Rectal smooth muscle tissue (tissue), 1 donor: ENCODE results near the gene DDX1.

Experiments used
- H3K27ac ChIP-seq: one replicate; pipeline ENCODE4 v1.7.0; 2013; ENCODE audit warnings: low read depth, low read length, inconsistent platforms
- H3K27me3 ChIP-seq: one replicate; pipeline ENCODE4 v1.7.0; 2013; ENCODE audit warnings: low read length; ENCODE audit not compliant: control insufficient read depth, insufficient read depth
- H3K36me3 ChIP-seq: one replicate; pipeline ENCODE4 v1.7.0; 2013; ENCODE audit warnings: low read length; ENCODE audit not compliant: control insufficient read depth, insufficient read depth
- H3K4me1 ChIP-seq: one replicate; pipeline ENCODE4 v1.7.0; 2013; ENCODE audit warnings: low read length; ENCODE audit not compliant: control insufficient read depth, insufficient read depth
- H3K4me3 ChIP-seq: one replicate; pipeline ENCODE4 v1.7.0; 2013; ENCODE audit warnings: low read length
- H3K9ac ChIP-seq: one replicate; pipeline ENCODE4 v1.7.0; 2013; ENCODE audit warnings: low read length

DDX1 gene

DNA sequence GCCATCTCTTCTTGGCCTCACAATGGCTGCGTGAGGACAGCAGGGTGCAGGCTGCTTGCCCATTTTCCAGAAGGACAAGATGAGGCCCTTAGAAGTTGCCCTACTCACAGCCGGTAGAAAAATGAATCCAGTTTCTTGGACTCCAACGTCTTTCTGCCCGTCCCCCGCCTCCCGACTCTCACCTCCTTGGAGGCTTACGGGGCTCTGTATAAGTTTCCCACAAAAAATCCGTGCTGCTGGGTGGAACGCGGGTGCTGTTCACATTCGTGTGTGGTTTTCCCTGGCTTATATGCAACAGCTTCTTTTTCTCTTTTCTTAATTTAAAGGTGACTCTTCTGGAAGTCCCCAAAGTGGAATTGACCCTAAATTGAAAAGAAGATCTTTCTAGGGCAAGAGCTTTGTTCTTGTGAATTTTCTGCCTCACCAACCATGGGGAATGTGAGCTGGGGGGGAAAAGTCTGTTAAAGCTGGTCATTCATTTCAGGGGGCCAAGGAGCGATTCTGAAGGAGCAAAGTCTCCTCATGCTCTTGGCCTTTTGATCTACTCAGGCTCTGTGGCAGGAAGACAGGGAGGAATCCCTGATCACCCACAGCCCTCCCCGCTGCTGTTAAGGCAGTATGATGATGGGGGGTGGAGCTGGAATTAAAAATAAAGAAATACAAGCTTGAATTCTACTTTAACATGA lies 51.3 kb downstream of the DDX1 start:
- no peaks in the 10 kb centered on the region for H3K27me3 ChIP-seq
- no peak overlapping the region for H3K4me3 ChIP-seq
- no peaks in the 10 kb centered on the region for H3K36me3 ChIP-seq
- H3K27ac ChIP-seq: no peak overlapping the region
- peaks cover 2% of the 10 kb centered on the region for H3K4me1 ChIP-seq
- H3K9ac ChIP-seq: no peak overlapping the region

DNA sequence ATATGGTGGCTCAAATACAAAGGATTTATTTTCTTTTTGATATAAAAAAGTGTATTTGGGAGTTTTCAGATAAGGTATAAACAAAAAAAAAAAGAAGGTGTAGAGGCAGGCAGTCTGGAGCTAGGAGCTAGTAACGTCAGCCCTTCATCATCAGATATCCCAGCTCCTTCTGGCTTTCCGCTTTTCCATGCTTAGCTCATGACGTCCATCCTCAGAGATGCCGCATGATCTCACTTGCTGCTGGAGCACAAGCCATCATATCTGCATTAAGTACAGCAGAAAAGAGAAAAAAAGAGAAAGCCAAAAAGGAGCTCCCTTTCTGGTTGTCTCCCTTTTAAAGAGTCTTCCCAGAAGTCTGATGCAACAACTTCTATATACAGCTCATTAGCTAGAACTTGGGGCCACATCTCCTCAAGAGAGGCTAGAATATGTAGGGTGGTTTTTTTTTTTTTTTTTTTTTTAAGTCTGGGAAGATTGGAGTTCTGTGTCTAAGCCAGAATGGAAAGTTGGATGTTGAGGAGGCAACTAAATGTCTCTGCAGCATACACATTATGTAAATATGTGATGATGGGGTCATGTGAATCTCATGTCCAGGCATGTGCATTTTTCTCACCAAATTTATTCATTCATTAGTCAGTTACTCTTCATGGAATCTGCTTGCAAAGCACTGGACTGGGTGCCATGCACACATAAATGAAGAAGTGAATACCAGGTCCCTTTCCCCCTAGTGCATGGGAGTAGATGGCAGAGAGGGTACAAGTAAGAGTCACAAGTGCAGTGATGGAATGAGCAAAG lies 52.3 kb downstream of the DDX1 start:
- no peaks in the 10 kb centered on the region for H3K36me3 ChIP-seq
- peaks cover 2% of the 10 kb centered on the region for H3K4me1 ChIP-seq
- H3K9ac ChIP-seq: no peak overlapping the region
- H3K27ac ChIP-seq: no peak overlapping the region
- no peaks in the 10 kb centered on the region for H3K27me3 ChIP-seq
- no peak overlapping the region for H3K4me3 ChIP-seq

DNA sequence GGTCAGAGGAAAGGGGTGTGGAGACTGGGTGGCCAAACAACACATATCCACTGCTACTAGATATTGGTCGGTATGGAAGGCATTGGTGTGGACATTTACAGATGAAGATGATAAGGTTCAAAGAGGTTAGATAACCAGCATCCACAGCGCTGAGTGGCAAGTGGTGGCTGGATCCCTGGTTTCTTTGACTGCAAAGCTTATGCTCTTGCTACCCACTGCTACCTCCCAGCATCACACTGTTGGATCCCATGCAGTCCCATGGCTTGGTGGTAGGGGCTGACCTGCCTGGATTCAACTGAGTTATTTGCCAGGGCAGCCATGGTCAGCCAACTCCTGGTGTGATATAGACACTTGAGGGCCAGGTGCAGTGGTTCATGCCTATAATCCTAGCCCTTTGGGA lies 53.6 kb downstream of the DDX1 start:
- Histone ChIP-seq H3K4me3 (no peak overlapping the region), H3K27ac (no peak overlapping the region), H3K4me1 (no peaks in the 10 kb centered on the region), H3K9ac (no peak overlapping the region), H3K27me3 (no peaks in the 10 kb centered on the region), H3K36me3 (no peaks in the 10 kb centered on the region)

DNA sequence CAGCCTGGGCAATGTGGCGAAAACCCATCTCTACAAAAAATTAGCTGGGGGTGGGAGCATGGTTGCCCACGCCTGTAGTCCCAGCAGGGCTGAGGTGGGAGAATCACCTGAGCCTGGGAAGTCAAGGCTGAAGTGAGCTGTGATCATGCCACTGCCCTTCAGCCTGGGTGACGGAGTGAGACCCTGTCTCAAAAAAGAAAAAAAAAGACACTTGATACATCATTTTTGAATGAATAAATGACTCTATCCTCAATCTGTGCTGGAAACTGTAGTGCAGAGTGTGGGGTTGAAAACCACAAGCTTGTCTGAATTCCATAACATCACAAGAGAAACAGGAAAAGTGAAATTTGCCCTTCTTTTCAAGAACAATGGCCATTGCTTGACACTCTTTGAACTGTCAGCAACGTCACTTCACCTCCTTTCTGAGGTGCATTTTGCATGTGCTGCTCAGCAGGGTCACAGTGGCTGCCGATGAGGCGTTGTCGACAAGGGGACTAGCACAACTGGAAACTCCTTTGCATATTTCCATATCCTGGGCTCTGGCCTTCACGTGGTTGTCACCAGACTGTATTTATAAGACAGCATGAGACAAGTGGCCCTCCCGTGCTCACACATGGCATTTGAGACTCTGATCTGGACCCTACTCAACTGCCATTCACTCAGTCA lies 54.2 kb downstream of the DDX1 start:
- no peak overlapping the region for H3K27ac ChIP-seq
- H3K4me1 ChIP-seq: no peaks in the 10 kb centered on the region

DNA sequence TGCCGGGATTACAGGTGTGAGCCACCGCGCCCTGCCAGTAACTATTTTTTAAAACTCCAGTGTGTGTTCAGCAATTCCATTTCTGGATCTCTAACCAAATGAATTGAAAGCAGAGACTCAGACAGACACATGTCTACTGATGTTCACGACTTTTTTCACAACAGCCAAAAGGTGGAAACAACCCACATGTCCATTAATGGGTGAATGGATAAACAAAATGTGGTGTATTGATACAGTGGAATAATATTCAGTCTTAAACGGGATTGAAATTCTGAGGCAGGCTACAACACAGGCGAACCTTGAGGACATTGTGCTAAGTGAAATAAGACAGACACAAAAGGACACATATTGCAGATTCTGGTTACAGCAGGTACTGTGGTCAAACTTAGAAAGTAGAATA lies 55.0 kb downstream of the DDX1 start:
- Histone ChIP-seq H3K27me3 (no peaks in the 10 kb centered on the region), H3K4me1 (no peaks in the 10 kb centered on the region), H3K9ac (no peak overlapping the region)

More for the DNA sequence above, 54.2 kb downstream of the DDX1 start:
- H3K27me3 ChIP-seq: no peaks in the 10 kb centered on the region
- H3K36me3 ChIP-seq: no peaks in the 10 kb centered on the region
- no peak overlapping the region for H3K4me3 ChIP-seq
- no peak overlapping the region for H3K9ac ChIP-seq

DNA sequence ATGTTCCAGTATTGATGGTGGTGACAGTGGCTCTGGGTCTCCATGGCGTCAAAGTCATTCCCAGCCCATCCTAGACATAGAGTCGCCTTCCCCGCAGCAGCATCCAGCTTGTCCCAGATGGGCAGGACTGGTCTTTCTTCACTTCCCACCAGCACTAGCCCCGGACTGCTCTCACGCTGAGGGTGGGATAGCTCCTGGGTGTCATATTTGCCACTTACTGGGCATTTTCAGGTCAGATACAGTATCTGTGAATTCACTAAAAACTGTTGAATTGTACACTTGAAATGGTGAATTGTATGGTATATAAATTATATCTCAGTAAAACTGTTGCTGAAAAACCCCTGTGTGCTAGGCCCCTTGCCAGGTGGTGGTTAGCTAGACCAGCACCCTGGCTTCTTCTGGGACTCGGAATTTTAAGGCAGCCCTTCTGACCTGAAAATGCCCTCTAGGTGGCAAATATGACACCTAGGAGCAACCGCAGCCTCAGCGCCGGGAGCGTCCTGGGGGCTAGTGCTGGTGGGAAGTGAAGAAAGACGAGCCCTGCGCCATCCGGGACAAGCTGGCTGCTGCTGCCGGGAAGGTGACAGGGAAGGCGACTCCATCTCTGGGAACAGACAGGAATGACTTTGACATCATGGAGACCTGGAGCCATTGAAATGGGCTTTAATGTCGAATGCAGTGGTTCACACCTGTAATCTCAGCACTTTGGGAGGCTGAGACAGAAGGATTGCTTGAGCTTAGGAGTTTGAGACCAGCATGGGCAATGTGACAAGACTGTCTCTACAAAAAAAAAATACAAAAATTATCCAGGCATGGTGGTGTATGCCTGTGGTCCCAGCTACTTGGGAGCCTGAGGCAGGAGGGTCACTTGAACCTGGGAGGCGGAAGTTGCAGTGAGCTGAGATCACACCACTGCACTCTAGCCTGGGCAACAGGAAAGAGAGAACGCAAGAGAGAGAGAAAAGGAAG lies 56.2 kb downstream of the DDX1 start:
- H3K36me3 ChIP-seq: no peaks in the 10 kb centered on the region
- H3K4me1 ChIP-seq: no peaks in the 10 kb centered on the region
- no peaks in the 10 kb centered on the region for H3K27me3 ChIP-seq
- no peak overlapping the region for H3K27ac ChIP-seq
- no peak overlapping the region for H3K9ac ChIP-seq
- no peak overlapping the region for H3K4me3 ChIP-seq

More for the DNA sequence above, 55.0 kb downstream of the DDX1 start:
- H3K4me3 ChIP-seq: no peak overlapping the region
- no peak overlapping the region for H3K27ac ChIP-seq
- no peaks in the 10 kb centered on the region for H3K36me3 ChIP-seq

DNA sequence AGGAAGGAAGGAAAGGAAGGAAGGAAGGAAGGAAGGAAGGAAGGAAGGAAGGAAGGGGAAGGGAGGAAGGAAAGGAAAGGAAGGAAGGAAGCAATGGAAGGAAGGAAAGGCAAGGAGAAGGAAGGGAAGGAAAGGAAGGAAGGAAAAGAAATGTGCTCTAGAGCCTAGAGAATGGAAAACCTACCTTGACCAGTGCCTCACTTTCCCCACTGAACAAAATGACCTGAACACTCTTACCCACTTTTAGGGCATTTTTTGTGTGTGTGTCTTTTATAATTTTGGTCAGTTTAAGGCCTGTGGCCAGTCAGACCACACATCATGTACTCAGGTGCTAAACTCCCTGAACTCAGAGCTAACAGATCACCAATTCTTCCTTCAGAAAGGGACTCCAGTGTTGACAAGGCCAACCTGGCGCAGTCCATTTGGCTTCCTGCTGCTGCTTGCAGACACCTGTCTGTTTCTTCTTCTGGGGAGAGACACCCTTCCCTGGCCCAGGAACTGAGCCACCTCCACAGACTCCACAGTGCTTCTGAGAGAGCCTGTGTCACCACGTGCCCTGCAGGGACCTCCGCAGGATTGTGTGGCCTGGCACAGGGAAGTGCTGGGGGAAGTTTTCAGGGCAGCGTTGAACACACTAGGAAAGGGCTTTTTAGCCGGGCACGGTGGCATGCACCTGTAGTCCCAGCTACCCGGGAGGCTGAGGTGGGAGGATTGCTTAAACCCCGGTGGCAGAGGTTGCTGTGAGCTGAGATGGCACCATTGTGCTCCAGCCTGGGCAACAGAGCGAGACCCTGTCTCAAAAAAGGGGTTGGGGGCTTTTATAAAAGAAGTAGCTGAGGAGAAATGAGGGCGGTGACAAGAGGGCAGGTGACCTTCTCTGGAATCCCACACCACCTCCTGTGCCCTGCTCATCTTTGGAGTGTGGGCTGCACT lies 57.2 kb downstream of the DDX1 start:
- Histone ChIP-seq H3K27me3 (no peaks in the 10 kb centered on the region), H3K27ac (no peak overlapping the region), H3K9ac (no peak overlapping the region), H3K4me1 (no peaks in the 10 kb centered on the region), H3K36me3 (no peaks in the 10 kb centered on the region), H3K4me3 (no peak overlapping the region)

DNA sequence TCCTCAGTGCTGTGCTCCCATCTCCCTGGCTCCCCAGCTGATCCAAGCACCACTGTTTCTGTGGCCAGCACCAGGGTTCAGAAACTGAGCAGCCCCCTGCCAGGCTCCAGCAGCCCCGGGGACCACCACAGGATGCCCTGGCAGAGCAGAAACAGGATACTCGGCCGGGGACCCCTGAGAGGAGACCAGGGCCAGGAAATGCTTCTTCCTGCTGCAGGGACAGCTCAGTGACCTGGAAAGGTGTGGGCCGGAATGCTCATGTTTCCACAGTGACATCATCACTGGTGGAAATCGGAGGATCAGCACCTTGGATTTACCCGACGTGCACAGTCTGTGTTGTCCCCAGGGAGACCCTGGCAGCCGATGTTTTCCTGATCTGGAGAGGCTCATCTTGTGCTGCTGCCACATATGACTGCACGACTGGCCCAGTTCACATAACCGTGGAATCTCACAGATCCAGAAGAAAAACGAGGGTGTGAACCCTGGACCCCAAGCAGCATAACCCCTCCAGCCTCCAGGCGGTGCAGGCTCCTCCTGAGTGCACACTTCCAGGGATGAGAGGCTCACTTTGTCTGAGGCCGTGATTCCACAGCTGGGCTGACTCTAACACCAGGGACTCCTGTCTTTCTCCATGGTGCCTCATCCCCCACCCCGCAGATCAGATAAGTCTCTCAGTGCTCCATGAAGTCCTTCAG lies 58.0 kb downstream of the DDX1 start:
- Histone ChIP-seq H3K4me3 (no peak overlapping the region), H3K9ac (no peak overlapping the region), H3K27ac (no peak overlapping the region), H3K36me3 (no peaks in the 10 kb centered on the region), H3K27me3 (no peaks in the 10 kb centered on the region), H3K4me1 (no peaks in the 10 kb centered on the region)

DNA sequence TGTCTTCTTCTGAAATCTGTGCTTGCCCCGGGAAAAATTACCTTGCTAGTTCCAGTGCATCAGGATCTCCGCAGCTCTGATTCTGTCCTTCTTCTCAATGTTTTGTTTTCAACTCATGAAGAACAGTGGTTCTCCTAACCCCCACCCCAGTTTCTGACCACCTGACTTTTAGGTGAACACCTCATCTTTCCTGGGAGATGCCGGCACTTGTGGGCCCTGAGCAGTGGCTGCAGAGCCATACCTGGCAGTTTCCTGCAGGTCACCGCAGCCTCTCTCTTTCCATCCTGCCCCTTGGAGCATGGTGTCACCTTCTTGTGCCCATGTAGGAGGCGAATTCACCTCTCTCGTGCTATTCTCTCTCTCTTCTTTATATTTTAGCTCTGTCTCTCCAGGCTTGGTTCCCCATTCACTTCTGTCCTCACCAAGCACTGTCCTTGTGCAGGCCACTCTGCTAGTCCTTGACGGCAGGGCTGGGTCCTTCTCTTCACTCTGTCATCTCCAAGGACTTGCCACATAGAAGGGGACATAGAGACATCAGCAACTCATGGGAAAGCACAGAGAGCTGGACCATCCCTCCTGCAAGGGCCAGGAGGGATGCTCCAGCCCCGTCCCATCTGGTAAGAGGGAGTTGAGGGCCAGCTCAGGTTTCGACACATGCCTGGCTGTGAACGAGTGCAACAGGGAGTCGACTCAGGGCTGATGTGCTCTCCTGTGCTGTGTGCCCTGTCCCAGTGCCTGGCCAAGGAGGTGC lies 59.1 kb downstream of the DDX1 start:
- Histone ChIP-seq H3K27me3 (no peaks in the 10 kb centered on the region), H3K4me3 (no peak overlapping the region), H3K36me3 (no peaks in the 10 kb centered on the region), H3K27ac (no peak overlapping the region), H3K4me1 (no peaks in the 10 kb centered on the region), H3K9ac (no peak overlapping the region)

DNA sequence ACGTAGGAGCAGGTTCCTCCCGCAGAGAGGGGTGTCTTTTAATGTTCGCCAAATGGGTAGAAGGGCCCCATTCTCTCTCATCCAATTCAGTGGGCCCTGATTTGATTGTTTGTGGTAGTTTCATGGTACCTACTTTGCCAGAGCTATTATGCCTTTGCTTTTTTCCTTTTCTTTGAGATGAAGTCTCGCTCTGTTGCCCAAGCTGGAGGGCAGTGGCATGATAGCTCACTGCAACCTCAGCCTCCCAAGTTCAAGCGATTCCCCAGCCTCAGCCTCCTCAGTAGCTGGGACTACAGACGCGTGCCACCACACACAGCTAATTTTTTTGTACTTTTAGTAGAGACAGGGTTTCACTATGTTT lies 59.7 kb downstream of the DDX1 start:
- Histone ChIP-seq H3K27me3 (no peaks in the 10 kb centered on the region), H3K27ac (no peak overlapping the region), H3K9ac (no peak overlapping the region), H3K36me3 (no peaks in the 10 kb centered on the region), H3K4me1 (no peaks in the 10 kb centered on the region), H3K4me3 (no peak overlapping the region)
